ENCODE results near the gene ZNF292.

- no peak for TF ChIP-seq CTCF (conservative IDR thresholded peaks at IDR 0.05 in 1 of 2, IDR thresholded peaks at IDR 0.05 in 1 of 2; ENCODE audit: low read depth in 1 of 2, low read length in 2 of 2)
- TF ChIP-seq EZH2 (IDR thresholded peaks at IDR 0.05; ENCODE audit: low read length, missing control alignments): no peak
Measured at GRCh38 chr6:87283461-87283860, 128.1 kb downstream of the ZNF292 start.
